Neural progenitor cell (in vitro differentiated cells): ENCODE measurements around the gene CGREF1. TPM values are rescaled to one million over a fixed set of nuclear protein-coding genes. Genes with fewer than 3 reads are reported as not detected.

Experiments
- DNase-seq: peaks from one replicate; pipeline ENCODE4 v3.0.0-alpha.2; 2016; ENCODE audit warnings: low spot score
- H2AFZ ChIP-seq: fragments of 200-600 bp; sonication (generic); replicated peaks from 2 replicates; pipeline ENCODE4 v1.6.1; 2016; ENCODE audit warnings: antibody characterized with exemption
- H3F3A ChIP-seq: fragments of 200-600 bp; sonication (generic); 2 replicates; pipeline ENCODE4 v1.6.1; 2016; ENCODE audit warnings: antibody characterized with exemption, low read depth
- H3K27ac ChIP-seq: fragments of 200-600 bp; sonication (generic); 2 replicates; pipeline ENCODE4 v1.5.1; 2016; ENCODE audit warnings: mild to moderate bottlenecking
- H3K27me3 ChIP-seq: fragments of 200-600 bp; sonication (generic); 2 replicates; pipeline ENCODE4 v1.6.1; 2016; ENCODE audit warnings: mild to moderate bottlenecking, moderate library complexity
- H3K36me3 ChIP-seq: fragments of 200-600 bp; sonication (generic); 2 replicates; pipeline ENCODE4 v1.5.1; 2016
- H3K4me1 ChIP-seq: fragments of 200-600 bp; sonication (generic); 2 replicates; pipeline ENCODE4 v1.6.1; 2016; ENCODE audit warnings: mixed run types
- H3K4me2 ChIP-seq: fragments of 200-600 bp; sonication (generic); 2 replicates; pipeline ENCODE4 v1.6.1; 2016
- H3K4me3 ChIP-seq: fragments of 200-600 bp; sonication (generic); 2 replicates; pipeline ENCODE4 v1.5.1; 2016
- H3K79me2 ChIP-seq: fragments of 200-600 bp; sonication (generic); 2 replicates; pipeline ENCODE4 v1.6.1; 2016; ENCODE audit warnings: low read depth
- H3K9ac ChIP-seq: fragments of 200-600 bp; sonication (generic); 2 replicates; pipeline ENCODE4 v1.6.1; 2016
- H3K9me3 ChIP-seq: fragments of 200-600 bp; sonication (generic); 2 replicates; pipeline ENCODE4 v1.5.1; 2016; ENCODE audit warnings: low read depth
- H4K20me1 ChIP-seq: fragments of 200-600 bp; sonication (generic); 2 replicates; pipeline ENCODE4 v1.6.1; 2016; ENCODE audit warnings: low read depth
- H3K27ac Mint-ChIP-seq: 3 replicates; pipeline ENCODE4 v1.8.0; 2021; ENCODE audit warnings: mixed read lengths
- H3K27me3 Mint-ChIP-seq: 2 replicates; pipeline ENCODE4 v1.8.0; 2022; ENCODE audit warnings: low read depth, mild to moderate bottlenecking, inconsistent platforms, moderate library complexity, mixed read lengths; ENCODE audit not compliant: insufficient read depth
- H3K36me3 Mint-ChIP-seq: 3 replicates; pipeline ENCODE4 v1.8.0; 2021; ENCODE audit warnings: mixed read lengths
- H3K4me1 Mint-ChIP-seq: 3 replicates; pipeline ENCODE4 v1.8.0; 2021; ENCODE audit warnings: mixed read lengths
- H3K4me3 Mint-ChIP-seq: 3 replicates; pipeline ENCODE4 v1.8.0; 2021; ENCODE audit warnings: mild to moderate bottlenecking, moderate library complexity, mixed read lengths
- H3K9me3 Mint-ChIP-seq: 3 replicates; pipeline ENCODE4 v1.8.0; 2020; ENCODE audit warnings: mixed read lengths
- CTCF ChIP-seq: fragments of 200-600 bp; sonication (generic); IDR thresholded peaks from 2 replicates; pipeline ENCODE4 v1.5.1; 2017; ENCODE audit warnings: antibody characterized with exemption, mild to moderate bottlenecking
- EZH2 ChIP-seq: fragments of 200-600 bp; sonication (generic); IDR thresholded peaks from 2 replicates; pipeline ENCODE4 v1.6.1; 2017; ENCODE audit warnings: antibody characterized with exemption, mild to moderate bottlenecking, moderate library complexity
- EZH2phosphoT487 ChIP-seq: fragments of 200-600 bp; sonication (generic); IDR thresholded peaks from 2 replicates; pipeline ENCODE4 v1.6.1; 2017; ENCODE audit warnings: antibody characterized with exemption
- total RNA-seq: library from RNA; depleted of rRNA; stranded (reverse); fragments of >200 nt; gene quantifications from 2 replicates; pipeline ENCODE4 v1.2.3, GENCODE V29; 2015; ENCODE audit warnings: low replicate concordance

The CGREF1 gene
- total RNA-seq, 1 donor from 2014 or later: 3.0 TPM

- TF ChIP-seq EZH2phosphoT487: no peak
- TF ChIP-seq CTCF: no peak
- no peak for TF ChIP-seq EZH2
- no peaks in the 10 kb centered on the region for H3K9me3 Mint-ChIP-seq
Measured at GRCh38 chr2:27102329-27102728, 16.6 kb downstream of the CGREF1 start.

GRCh38 chr2:27100036-27100435 lies 18.9 kb downstream of the CGREF1 start:
- no peaks in the 10 kb centered on the region for H3K36me3 Mint-ChIP-seq
- Histone ChIP-seq H2AFZ (no peak overlapping the region), H3K9me3 (no peaks in the 10 kb centered on the region), H3F3A (no peaks in the 10 kb centered on the region), H3K9ac (no peak overlapping the region), H4K20me1 (no peaks in the 10 kb centered on the region), H3K27me3 (no peaks in the 10 kb centered on the region), H3K36me3 (no peaks in the 10 kb centered on the region), H3K27ac (no peak overlapping the region), H3K79me2 (no peaks in the 10 kb centered on the region), H3K4me2 (no peak overlapping the region), H3K4me1 (no peaks in the 10 kb centered on the region), H3K4me3 (no peak overlapping the region)
- TF ChIP-seq CTCF (no peak), EZH2 (no peak), EZH2phosphoT487 (no peak)
- H3K27me3 Mint-ChIP-seq: peaks cover 16% of the 10 kb centered on the region
- DNase-seq: no peak
- peak overlapping the region; percentile 57 for H3K4me3 Mint-ChIP-seq
- peaks cover 9% of the 10 kb centered on the region for H3K4me1 Mint-ChIP-seq
- H3K9me3 Mint-ChIP-seq: no peaks in the 10 kb centered on the region
- no peak overlapping the region for H3K27ac Mint-ChIP-seq

More at GRCh38 chr2:27102329-27102728, 16.6 kb downstream of the CGREF1 start:
- Mint-ChIP-seq H3K27me3 (peaks cover 8% of the 10 kb centered on the region), H3K4me3 (no peak overlapping the region), H3K4me1 (peaks cover 2% of the 10 kb centered on the region), H3K36me3 (no peaks in the 10 kb centered on the region), H3K27ac (no peak overlapping the region)
- no peaks in the 10 kb centered on the region for H4K20me1 ChIP-seq
- no peak for DNase-seq
- no peak overlapping the region for H3K4me2 ChIP-seq
- H3K9ac ChIP-seq: no peak overlapping the region
- no peaks in the 10 kb centered on the region for H3K36me3 ChIP-seq
- no peak overlapping the region for H3K27ac ChIP-seq
- H3F3A ChIP-seq: no peaks in the 10 kb centered on the region
- no peaks in the 10 kb centered on the region for H3K9me3 ChIP-seq
- no peaks in the 10 kb centered on the region for H3K4me1 ChIP-seq
- H3K27me3 ChIP-seq: no peaks in the 10 kb centered on the region
- H2AFZ ChIP-seq: no peak overlapping the region
- H3K4me3 ChIP-seq: no peak overlapping the region
- no peaks in the 10 kb centered on the region for H3K79me2 ChIP-seq

GRCh38 chr2:27099334-27099955 lies 19.5 kb downstream of the CGREF1 start:
- Histone ChIP-seq H3K36me3 (no peaks in the 10 kb centered on the region), H3K4me1 (no peaks in the 10 kb centered on the region), H3K27me3 (no peaks in the 10 kb centered on the region), H4K20me1 (no peaks in the 10 kb centered on the region), H3K79me2 (no peaks in the 10 kb centered on the region), H3K4me3 (no peak overlapping the region), H3K9me3 (no peaks in the 10 kb centered on the region), H3K27ac (no peak overlapping the region), H3F3A (no peaks in the 10 kb centered on the region), H2AFZ (no peak overlapping the region), H3K9ac (no peak overlapping the region), H3K4me2 (no peak overlapping the region)
- TF ChIP-seq EZH2phosphoT487 (no peak), CTCF (no peak)
- Mint-ChIP-seq H3K9me3 (no peaks in the 10 kb centered on the region), H3K27me3 (peaks cover 16% of the 10 kb centered on the region), H3K4me3 (no peak overlapping the region), H3K27ac (peak overlapping the region; percentile 76), H3K36me3 (no peaks in the 10 kb centered on the region), H3K4me1 (peaks cover 9% of the 10 kb centered on the region)
- DNase-seq: no peak
